Prostate gland (tissue), 2 donors: Measurements from ENCODE around the gene RWDD3. TPM values are rescaled to one million over a fixed set of nuclear protein-coding genes. Genes with fewer than 3 reads are reported as not detected.

ENCODE experiments used
- DNase-seq: peaks from one replicate; pipeline ENCODE4 v3.0.0-alpha.2; 2019; ENCODE audit warnings: low spot score
- H3K27ac ChIP-seq, 2 donors: fragments of 200-600 bp; sonication (generic); 2 replicates each; pipeline ENCODE4 v1.5.1; 2017 to 2019
- H3K27me3 ChIP-seq: fragments of 200-600 bp; sonication (generic); replicated peaks from 2 replicates; pipeline ENCODE4 v1.5.1; 2019; ENCODE audit not compliant: insufficient read depth
- H3K36me3 ChIP-seq, 2 donors: fragments of 200-600 bp; sonication (generic); 1 replicate in 1 of 2; 2 replicates in 1 of 2; pipeline versions ENCODE4 v1.5.1 to v1.8.1; 2017 to 2019
- H3K4me1 ChIP-seq: fragments of 200-600 bp; sonication (generic); replicated peaks from 2 replicates; pipeline ENCODE4 v1.5.1; 2019
- H3K4me3 ChIP-seq, 2 donors: fragments of 200-600 bp; sonication (generic); 2 replicates each; pipeline ENCODE4 v1.5.1; 2017 to 2019
- H3K9me3 ChIP-seq: fragments of 200-600 bp; sonication (generic); 2 replicates; pipeline ENCODE4 v1.5.1; 2017
- CTCF ChIP-seq, 4 experiments: fragments of 200-600 bp in 2 of 4; fragments of 450-650 bp in 2 of 4; sonication (generic) in 2 of 4; IDR thresholded peaks; 1 replicate in 3 of 4; 2 replicates in 1 of 4; pipeline ENCODE4 v1.5.1; 2016 to 2019; ENCODE audit warnings: antibody characterized with exemption in 4 of 4, mild to moderate bottlenecking in 2 of 4, moderate library complexity in 2 of 4
- POLR2A ChIP-seq: fragments of 450-650 bp; IDR thresholded peaks from one replicate; pipeline ENCODE4 v1.6.1; 2016; ENCODE audit warnings: antibody characterized with exemption, mild to moderate bottlenecking
- POLR2AphosphoS5 ChIP-seq: sonication (generic); formaldehyde crosslinking; IDR thresholded peaks from one replicate; pipeline ENCODE4 v1.6.1; 2017; ENCODE audit warnings: antibody characterized with exemption
- WGBS: methylation state at CpG from one replicate; pipeline ENCODE4 v1.1.5; 2018; 5-methylcytosine and 5-hydroxymethylcytosine counted together
- intact Hi-C: fragments of 100-400 bp; cut with DNase I; formaldehyde crosslinking; loops from one replicate; pipeline ENCODE4 v1.14.2; 2022
- total RNA-seq, 2 donors: library from RNA; depleted of rRNA; stranded (reverse); fragments of >200 nt; gene quantifications; one replicate each; pipeline ENCODE4 v1.1.0, GENCODE V29; 2016

RWDD3 gene
- total RNA-seq, 2 donors from 2014 or later, result 12.8 to 14.4 TPM

GRCh38 chr1:95255826-95256225 lies 21.8 kb downstream of the RWDD3 start:
- no peak for DNase-seq

GRCh38 chr1:95257758-95258157 lies 23.7 kb downstream of the RWDD3 start:
- DNase-seq, result no peak
- no peak overlapping the region for H3K4me3 ChIP-seq
- H3K36me3 ChIP-seq, result no peaks in the 10 kb centered on the region
- WGBS, result 43% methylated on average over 1 of the region's 1 CpG
- H3K4me1 ChIP-seq, result no peaks in the 10 kb centered on the region
- H3K9me3 ChIP-seq, result no peaks in the 10 kb centered on the region
- intact Hi-C loops, result no loop called here
- TF ChIP-seq POLR2A, result no peak
- no peak for TF ChIP-seq CTCF (IDR thresholded peaks at IDR 0.05)
- TF ChIP-seq POLR2AphosphoS5, result no peak
- no peaks in the 10 kb centered on the region for H3K27me3 ChIP-seq
- no peak overlapping the region for H3K27ac ChIP-seq

More at GRCh38 chr1:95255826-95256225, 21.8 kb downstream of the RWDD3 start:
- H3K36me3 ChIP-seq, result no peaks in the 10 kb centered on the region
- TF ChIP-seq CTCF (IDR thresholded peaks at IDR 0.05) (no peak), POLR2A (no peak), POLR2AphosphoS5 (no peak)
- H3K27ac ChIP-seq, result no peak overlapping the region
- intact Hi-C loops, result no loop called here
- WGBS, result 97% methylated on average over 1 of the region's 1 CpG
- no peaks in the 10 kb centered on the region for H3K9me3 ChIP-seq
- no peaks in the 10 kb centered on the region for H3K4me1 ChIP-seq
- no peak overlapping the region for H3K4me3 ChIP-seq
- H3K27me3 ChIP-seq, result no peaks in the 10 kb centered on the region

GRCh38 chr1:95259245-95259644 lies 25.2 kb downstream of the RWDD3 start:
- intact Hi-C loops, result no loop called here
- Histone ChIP-seq H3K36me3 (no peaks in the 10 kb centered on the region), H3K9me3 (no peaks in the 10 kb centered on the region), H3K4me3 (no peak overlapping the region), H3K27me3 (no peaks in the 10 kb centered on the region), H3K27ac (no peak overlapping the region), H3K4me1 (no peaks in the 10 kb centered on the region)
- 86% methylated on average over 1 of the region's 1 CpG for WGBS
- DNase-seq, result no peak
- TF ChIP-seq POLR2A, result no peak
- TF ChIP-seq POLR2AphosphoS5, result no peak
- TF ChIP-seq CTCF (IDR thresholded peaks at IDR 0.05), result no peak

GRCh38 chr1:95262913-95263312 lies 28.9 kb downstream of the RWDD3 start:
- no peak overlapping the region for H3K27ac ChIP-seq
- WGBS, result 92% methylated on average over 4 of the region's 4 CpGs
- DNase-seq, result no peak
- H3K4me1 ChIP-seq, result no peaks in the 10 kb centered on the region
- H3K4me3 ChIP-seq, result no peak overlapping the region
- intact Hi-C loops, result no loop called here
- TF ChIP-seq POLR2AphosphoS5 (no peak), POLR2A (no peak), CTCF (IDR thresholded peaks at IDR 0.05) (no peak)
- H3K36me3 ChIP-seq, result no peaks in the 10 kb centered on the region
- no peaks in the 10 kb centered on the region for H3K27me3 ChIP-seq
- H3K9me3 ChIP-seq, result no peaks in the 10 kb centered on the region

GRCh38 chr1:95263450-95263849 lies 29.4 kb downstream of the RWDD3 start:
- Histone ChIP-seq H3K27me3 (no peaks in the 10 kb centered on the region), H3K4me3 (no peak overlapping the region), H3K36me3 (no peaks in the 10 kb centered on the region), H3K9me3 (no peaks in the 10 kb centered on the region), H3K4me1 (no peaks in the 10 kb centered on the region), H3K27ac (no peak overlapping the region)
- intact Hi-C loops, result no loop called here
- 85% methylated on average over 5 of the region's 5 CpGs for WGBS
- TF ChIP-seq POLR2A, result no peak
- no peak for TF ChIP-seq POLR2AphosphoS5
- TF ChIP-seq CTCF (IDR thresholded peaks at IDR 0.05), result no peak
- no peak for DNase-seq
